ENCODE results near the gene MUCL3. TPM values are rescaled to one million over a fixed set of nuclear protein-coding genes. Genes with fewer than 3 reads are reported as not detected.
"Not testable (repeated sequence)": the region's sequence is repeated elsewhere in the genome, so short reads cannot be mapped to it uniquely, and the experiment has no call there.

Gene MUCL3
- total RNA-seq, 1 experiment from 2014 or later = not detected

- DNase-seq (ENCODE audit: low spot score) = no peak
Observed at GRCh38 chr6:30913721-30914075, 27.1 kb upstream of the MUCL3 start.

- peak; percentile 74 for DNase-seq (ENCODE audit: low spot score)
Observed at GRCh38 chr6:30914076-30914853, 26.5 kb upstream of the MUCL3 start, which contains the start of gene VARS2. TSS of gene VARS2 (plus strand) at chr6:30914238. CDS start at chr6:30914837, 599 bp downstream.

- no peak for DNase-seq (ENCODE audit: low spot score)
Observed at GRCh38 chr6:30914854-30915590, 25.8 kb upstream of the MUCL3 start.

- peak; percentile 54 for DNase-seq (ENCODE audit: low spot score)
Observed at GRCh38 chr6:30915591-30915946, 25.2 kb upstream of the MUCL3 start.

- DNase-seq (ENCODE audit: low spot score) = no peak
Observed at GRCh38 chr6:30917041-30917440, 23.7 kb upstream of the MUCL3 start.

GRCh38 chr6:30917487-30917886 lies 23.3 kb upstream of the MUCL3 start:
- no peak for DNase-seq (ENCODE audit: low spot score)

- no peak for DNase-seq (ENCODE audit: low spot score)
Observed at GRCh38 chr6:30918670-30919069, 22.1 kb upstream of the MUCL3 start.

- DNase-seq (ENCODE audit: low spot score) = no peak
Observed at GRCh38 chr6:30922447-30922852, 18.3 kb upstream of the MUCL3 start.

- DNase-seq (ENCODE audit: low spot score) = not testable (repeated sequence)
Observed at GRCh38 chr6:30924040-30924627, 16.6 kb upstream of the MUCL3 start.

GRCh38 chr6:30926644-30927043 lies 14.1 kb upstream of the MUCL3 start:
- DNase-seq (ENCODE audit: low spot score) = no peak

GRCh38 chr6:30927080-30927479 lies 13.7 kb upstream of the MUCL3 start:
- not testable (repeated sequence) for DNase-seq (ENCODE audit: low spot score)

- DNase-seq (ENCODE audit: low spot score) = no peak
Observed at GRCh38 chr6:30928677-30929076, 12.1 kb upstream of the MUCL3 start.

- DNase-seq (ENCODE audit: low spot score) = no peak
Observed at GRCh38 chr6:30930506-30930905, 10.3 kb upstream of the MUCL3 start.

GRCh38 chr6:30931272-30931671 lies 9.5 kb upstream of the MUCL3 start:
- DNase-seq (ENCODE audit: low spot score) = no peak

- no peak for DNase-seq (ENCODE audit: low spot score)
Observed at GRCh38 chr6:30931969-30932645, 8.7 kb upstream of the MUCL3 start, which contains the start of gene SFTA2. TSS of gene SFTA2 (minus strand) at chr6:30932170. CDS start at chr6:30932096, 74 bp downstream.

GRCh38 chr6:30932665-30933365 lies 8.0 kb upstream of the MUCL3 start:
- DNase-seq (ENCODE audit: low spot score) = no peak

GRCh38 chr6:30935018-30935417 lies 5.8 kb upstream of the MUCL3 start:
- DNase-seq (ENCODE audit: low spot score) = no peak

GRCh38 chr6:30937265-30937664 lies 3.5 kb upstream of the MUCL3 start:
- no peak for DNase-seq (ENCODE audit: low spot score)

- DNase-seq (ENCODE audit: low spot score) = no peak
Observed at GRCh38 chr6:30938730-30939129, 2.0 kb upstream of the MUCL3 start.

GRCh38 chr6:30939473-30939872 lies 1.3 kb upstream of the MUCL3 start:
- DNase-seq (ENCODE audit: low spot score) = no peak

- DNase-seq (ENCODE audit: low spot score) = peak; percentile 85
Observed at GRCh38 chr6:30942338-30943060, 1.7 kb downstream of the MUCL3 start.
